AG04450 (cell line): ENCODE results near the gene PKNOX2. TPM values are rescaled to one million over a fixed set of nuclear protein-coding genes. Genes with fewer than 3 reads are reported as not detected.

Experiments used
- CTCF ChIA-PET: fragments of 300-600, 350-600 bp; formaldehyde crosslinking; extraction: SDS; loops from one replicate; lab custom pipeline; 2022; ENCODE audit warnings: antibody characterized with exemption, inconsistent platforms; lab: Charles Lee
- POLR2A ChIA-PET: fragments of 350-600 bp; formaldehyde crosslinking; extraction: SDS; loops from one replicate; lab custom pipeline; 2021; ENCODE audit warnings: antibody characterized with exemption, inconsistent platforms; lab: Yijun Ruan, JAX
- DNase-seq: peaks from one replicate; pipeline ENCODE4 v3.0.0-alpha.2; 2011; ENCODE audit warnings: low read depth, low spot score
- H3K27ac ChIP-seq: one replicate; pipeline ENCODE4 v1.5.1; 2012; ENCODE audit warnings: low read depth, low read length, control low read depth
- H3K27me3 ChIP-seq: one replicate; pipeline ENCODE4 v1.6.0; 2012; ENCODE audit warnings: low read length; ENCODE audit not compliant: control insufficient read depth, insufficient read depth
- H3K4me3 ChIP-seq: 2 replicates; pipeline ENCODE4 v1.5.1; 2011; ENCODE audit warnings: mild to moderate bottlenecking, low read depth, low read length, control low read depth
- H3K9me3 ChIP-seq: 2 replicates; pipeline ENCODE4 v1.5.1; 2012; ENCODE audit warnings: low read length; ENCODE audit not compliant: control insufficient read depth, insufficient read depth
- CTCF ChIP-seq: IDR thresholded peaks from 2 replicates; pipeline ENCODE4 v1.5.1; 2011; ENCODE audit warnings: low read depth, low read length, control low read depth, inconsistent platforms
- polyA plus RNA-seq: library from polyadenylated mRNA; depleted of rRNA; stranded (reverse); fragments of >200 nt; gene quantifications from 2 replicates; pipeline ENCODE4 v1.2.3, GENCODE V29; 2011

PKNOX2 gene
- polyA plus RNA-seq, 1 experiment, result 3.0 TPM

DNA sequence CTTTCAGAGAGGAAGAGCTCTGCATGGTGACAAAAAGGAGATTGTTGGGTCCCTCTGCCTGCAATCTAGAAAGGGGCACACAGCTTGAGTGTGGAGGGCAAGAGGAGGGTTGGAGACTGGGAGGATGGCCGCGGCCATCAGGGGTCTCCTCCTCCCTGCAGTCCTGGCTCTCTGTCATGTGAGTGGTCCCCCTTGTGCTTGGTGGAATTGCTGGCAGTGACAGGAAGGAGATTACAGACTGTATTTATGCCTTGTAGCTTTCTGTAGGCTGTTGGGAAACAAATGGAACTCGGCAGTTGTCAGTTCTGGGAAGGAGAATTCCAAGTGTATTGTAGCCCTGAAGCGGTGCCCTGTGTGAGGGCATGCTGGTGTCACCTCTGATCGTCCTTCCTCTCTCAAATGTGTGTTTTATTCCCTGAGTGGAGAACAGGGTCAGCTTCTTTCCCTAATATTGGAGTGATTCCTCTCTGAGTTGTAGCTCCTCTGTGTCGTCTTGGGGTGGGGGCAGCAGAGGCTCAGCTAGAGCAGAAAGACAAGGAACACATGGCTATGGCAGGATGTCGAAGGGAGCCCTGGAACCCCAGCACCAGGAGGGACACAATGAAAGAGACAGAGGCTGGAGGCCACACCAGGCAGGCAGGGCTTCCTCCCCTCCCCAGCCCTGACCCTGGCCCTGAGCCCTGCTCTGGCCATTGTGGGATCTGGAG is 163.1 kb downstream of the PKNOX2 start:
- no peak for DNase-seq
- Histone ChIP-seq H3K4me3 (no peak overlapping the region), H3K27me3 (peaks cover 34% of the 10 kb centered on the region), H3K27ac (no peak overlapping the region), H3K9me3 (no peaks in the 10 kb centered on the region)
- CTCF ChIA-PET, result interaction anchor here (1.0 to 2.2 kb wide), 3 partner anchors 17 to 21 kb away, joined by 3 to 10 read pairs (median 6); no protein-coding TSS in a partner anchor
- TF ChIP-seq CTCF, result no peak
- POLR2A ChIA-PET, result no interaction called here

DNA sequence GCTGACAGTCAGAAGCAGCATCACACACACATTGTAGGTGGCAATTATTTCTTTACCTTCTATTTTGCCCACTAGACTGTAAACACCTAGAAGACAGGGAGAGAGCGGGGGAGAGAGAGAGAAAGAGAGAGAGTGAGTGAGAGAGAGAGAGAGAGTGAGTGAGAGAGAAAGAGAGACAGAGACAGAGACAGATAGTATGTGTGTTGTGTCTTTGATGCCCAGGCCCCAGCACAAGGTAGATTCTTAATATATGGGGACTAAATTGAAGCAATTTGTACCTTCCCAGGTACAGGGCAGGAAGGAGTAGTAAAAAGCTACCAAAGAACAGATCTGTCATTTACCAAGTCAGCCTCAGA is 163.7 kb downstream of the PKNOX2 start:
- CTCF ChIA-PET, result interaction anchor here (1.0 to 1.5 kb wide), 2 partner anchors 17 kb away, joined by 3 to 10 read pairs; no protein-coding TSS in a partner anchor
- no peaks in the 10 kb centered on the region for H3K9me3 ChIP-seq
- POLR2A ChIA-PET, result no interaction called here
- H3K4me3 ChIP-seq, result no peak overlapping the region
- no peak for TF ChIP-seq CTCF
- no peak overlapping the region for H3K27ac ChIP-seq
- DNase-seq, result no peak
- H3K27me3 ChIP-seq, result peaks cover 38% of the 10 kb centered on the region

GRCh38 chr11:125329786-125330185 is 165.2 kb downstream of the PKNOX2 start:
- no peak overlapping the region for H3K27ac ChIP-seq
- H3K9me3 ChIP-seq, result no peaks in the 10 kb centered on the region
- TF ChIP-seq CTCF, result no peak
- ChIA-PET POLR2A (no interaction called here), CTCF (interaction anchor here (0.9 to 1.5 kb wide), 2 partner anchors 16 kb away, joined by 4 to 10 read pairs; no protein-coding TSS in a partner anchor)
- H3K27me3 ChIP-seq, result peaks cover 31% of the 10 kb centered on the region
- H3K4me3 ChIP-seq, result no peak overlapping the region
- DNase-seq, result no peak

- no peak overlapping the region for H3K4me3 ChIP-seq
- H3K27me3 ChIP-seq, result peaks cover 29% of the 10 kb centered on the region
- no peak for DNase-seq
- no peaks in the 10 kb centered on the region for H3K9me3 ChIP-seq
- H3K27ac ChIP-seq, result no peak overlapping the region
- TF ChIP-seq CTCF, result no peak
- ChIA-PET POLR2A (no interaction called here), CTCF (interaction anchor here (0.9 to 1.5 kb wide), 2 partner anchors 15 kb away, joined by 4 to 6 read pairs; no protein-coding TSS in a partner anchor)
These were observed 166.1 kb downstream of the PKNOX2 start for GRCh38 chr11:125330462-125331325.
